ENCODE measurements around the gene WDR5.
A peak's percentile ranks its signal among the peaks of the same experiment; 100 is the strongest.

Gene WDR5

GRCh38 chr9:134180786-134181647 is 45.1 kb downstream of the WDR5 start:
- Histone ChIP-seq H3K9me3 (ENCODE audit: control insufficient read depth in 2 of 2, low read length in 2 of 2) (no peaks in the 10 kb centered on the region), H3K9ac (ENCODE audit: low read length in 2 of 2) (no peak overlapping the region), H3K36me3 (ENCODE audit: control insufficient read depth in 2 of 2, insufficient read depth in 2 of 2, low read length in 2 of 2) (no peaks in the 10 kb centered on the region), H3K4me3 (ENCODE audit: low read length in 2 of 2) (no peak overlapping the region), H3K27ac (ENCODE audit: low read length) (no peak overlapping the region), H3K27me3 (ENCODE audit: control insufficient read depth in 1 of 2, insufficient read depth in 2 of 2, low read length in 2 of 2) (peaks cover 7 to 10% of the 10 kb centered on the region in 2 donors), H3K4me1 (ENCODE audit: control insufficient read depth, insufficient read depth, low read length) (peaks cover 13% of the 10 kb centered on the region)

GRCh38 chr9:134181648-134182034 is 45.8 kb downstream of the WDR5 start:
- H3K4me3 ChIP-seq (ENCODE audit: low read length in 2 of 2), result no peak overlapping the region
- H3K36me3 ChIP-seq (ENCODE audit: control insufficient read depth in 2 of 2, insufficient read depth in 2 of 2, low read length in 2 of 2), result no peaks in the 10 kb centered on the region
- H3K27me3 ChIP-seq (ENCODE audit: control insufficient read depth in 1 of 2, insufficient read depth in 2 of 2, low read length in 2 of 2), result peaks cover 2 to 4% of the 10 kb centered on the region in 2 donors
- no peak overlapping the region for H3K27ac ChIP-seq (ENCODE audit: low read length)
- no peak overlapping the region for H3K9ac ChIP-seq (ENCODE audit: low read length in 2 of 2)
- no peaks in the 10 kb centered on the region for H3K9me3 ChIP-seq (ENCODE audit: control insufficient read depth in 2 of 2, low read length in 2 of 2)
- peaks cover 10% of the 10 kb centered on the region for H3K4me1 ChIP-seq (ENCODE audit: control insufficient read depth, insufficient read depth, low read length)

- no peaks in the 10 kb centered on the region for H3K9me3 ChIP-seq (ENCODE audit: control insufficient read depth in 2 of 2, low read length in 2 of 2)
- H3K27me3 ChIP-seq (ENCODE audit: control insufficient read depth in 1 of 2, insufficient read depth in 2 of 2, low read length in 2 of 2), result peaks cover 2 to 3% of the 10 kb centered on the region in 2 donors
- no peak overlapping the region for H3K4me3 ChIP-seq (ENCODE audit: low read length in 2 of 2)
- H3K4me1 ChIP-seq (ENCODE audit: control insufficient read depth, insufficient read depth, low read length), result peaks cover 11% of the 10 kb centered on the region
- H3K9ac ChIP-seq (ENCODE audit: low read length in 2 of 2), result no peak overlapping the region
- no peak overlapping the region for H3K27ac ChIP-seq (ENCODE audit: low read length)
- no peaks in the 10 kb centered on the region for H3K36me3 ChIP-seq (ENCODE audit: control insufficient read depth in 2 of 2, insufficient read depth in 2 of 2, low read length in 2 of 2)
These were observed 46.7 kb downstream of the WDR5 start for GRCh38 chr9:134182554-134183085.

- Histone ChIP-seq H3K36me3 (ENCODE audit: control insufficient read depth in 2 of 2, insufficient read depth in 2 of 2, low read length in 2 of 2) (no peaks in the 10 kb centered on the region), H3K27me3 (ENCODE audit: control insufficient read depth in 1 of 2, insufficient read depth in 2 of 2, low read length in 2 of 2) (no peaks in the 10 kb centered on the region), H3K9me3 (ENCODE audit: control insufficient read depth in 2 of 2, low read length in 2 of 2) (no peaks in the 10 kb centered on the region), H3K4me3 (ENCODE audit: low read length in 2 of 2) (no peak overlapping the region), H3K4me1 (ENCODE audit: control insufficient read depth, insufficient read depth, low read length) (peaks cover 20% of the 10 kb centered on the region), H3K27ac (ENCODE audit: low read length) (no peak overlapping the region), H3K9ac (ENCODE audit: low read length in 2 of 2) (no peak overlapping the region)
These were observed 49.7 kb downstream of the WDR5 start for GRCh38 chr9:134185536-134186011.

GRCh38 chr9:134186471-134187109 is 50.7 kb downstream of the WDR5 start:
- no peak overlapping the region for H3K27ac ChIP-seq (ENCODE audit: low read length)
- H3K9ac ChIP-seq (ENCODE audit: low read length in 2 of 2), result no peak overlapping the region
- peaks cover 20% of the 10 kb centered on the region for H3K4me1 ChIP-seq (ENCODE audit: control insufficient read depth, insufficient read depth, low read length)
- H3K27me3 ChIP-seq (ENCODE audit: control insufficient read depth in 1 of 2, insufficient read depth in 2 of 2, low read length in 2 of 2), result no peaks in the 10 kb centered on the region
- H3K4me3 ChIP-seq (ENCODE audit: low read length in 2 of 2), result no peak overlapping the region
- no peaks in the 10 kb centered on the region for H3K9me3 ChIP-seq (ENCODE audit: control insufficient read depth in 2 of 2, low read length in 2 of 2)
- H3K36me3 ChIP-seq (ENCODE audit: control insufficient read depth in 2 of 2, insufficient read depth in 2 of 2, low read length in 2 of 2), result no peaks in the 10 kb centered on the region

- no peaks in the 10 kb centered on the region for H3K36me3 ChIP-seq (ENCODE audit: control insufficient read depth in 2 of 2, insufficient read depth in 2 of 2, low read length in 2 of 2)
- H3K27ac ChIP-seq (ENCODE audit: low read length), result no peak overlapping the region
- H3K27me3 ChIP-seq (ENCODE audit: control insufficient read depth in 1 of 2, insufficient read depth in 2 of 2, low read length in 2 of 2), result no peaks in the 10 kb centered on the region
- no peaks in the 10 kb centered on the region for H3K9me3 ChIP-seq (ENCODE audit: control insufficient read depth in 2 of 2, low read length in 2 of 2)
- no peak overlapping the region for H3K9ac ChIP-seq (ENCODE audit: low read length in 2 of 2)
- H3K4me1 ChIP-seq (ENCODE audit: control insufficient read depth, insufficient read depth, low read length), result peaks cover 20% of the 10 kb centered on the region
- no peak overlapping the region for H3K4me3 ChIP-seq (ENCODE audit: low read length in 2 of 2)
These were observed 51.2 kb downstream of the WDR5 start for GRCh38 chr9:134187110-134187531.

GRCh38 chr9:134187891-134188385 is 52.1 kb downstream of the WDR5 start:
- Histone ChIP-seq H3K9ac (ENCODE audit: low read length in 2 of 2) (peak overlapping the region in 1 of 2 donors; percentile 9), H3K4me1 (ENCODE audit: control insufficient read depth, insufficient read depth, low read length) (peaks cover 20% of the 10 kb centered on the region), H3K36me3 (ENCODE audit: control insufficient read depth in 2 of 2, insufficient read depth in 2 of 2, low read length in 2 of 2) (no peaks in the 10 kb centered on the region), H3K9me3 (ENCODE audit: control insufficient read depth in 2 of 2, low read length in 2 of 2) (no peaks in the 10 kb centered on the region), H3K27me3 (ENCODE audit: control insufficient read depth in 1 of 2, insufficient read depth in 2 of 2, low read length in 2 of 2) (no peaks in the 10 kb centered on the region), H3K27ac (ENCODE audit: low read length) (no peak overlapping the region), H3K4me3 (ENCODE audit: low read length in 2 of 2) (no peak overlapping the region)

- Histone ChIP-seq H3K4me1 (ENCODE audit: control insufficient read depth, insufficient read depth, low read length) (peaks cover 20% of the 10 kb centered on the region), H3K27me3 (ENCODE audit: control insufficient read depth in 1 of 2, insufficient read depth in 2 of 2, low read length in 2 of 2) (no peaks in the 10 kb centered on the region), H3K4me3 (ENCODE audit: low read length in 2 of 2) (peak overlapping the region in 1 of 2 donors; percentile 29), H3K36me3 (ENCODE audit: control insufficient read depth in 2 of 2, insufficient read depth in 2 of 2, low read length in 2 of 2) (no peaks in the 10 kb centered on the region), H3K9ac (ENCODE audit: low read length in 2 of 2) (peak overlapping the region; percentile 5 to 51), H3K9me3 (ENCODE audit: control insufficient read depth in 2 of 2, low read length in 2 of 2) (no peaks in the 10 kb centered on the region), H3K27ac (ENCODE audit: low read length) (peak overlapping the region; percentile 41)
These were observed 52.7 kb downstream of the WDR5 start for GRCh38 chr9:134188386-134189144.

GRCh38 chr9:134189145-134189469 is 53.2 kb downstream of the WDR5 start:
- H3K4me1 ChIP-seq (ENCODE audit: control insufficient read depth, insufficient read depth, low read length), result peaks cover 20% of the 10 kb centered on the region
- no peaks in the 10 kb centered on the region for H3K9me3 ChIP-seq (ENCODE audit: control insufficient read depth in 2 of 2, low read length in 2 of 2)
- no peaks in the 10 kb centered on the region for H3K27me3 ChIP-seq (ENCODE audit: control insufficient read depth in 1 of 2, insufficient read depth in 2 of 2, low read length in 2 of 2)
- peak overlapping the region in 1 of 2 donors; percentile 29 for H3K4me3 ChIP-seq (ENCODE audit: low read length in 2 of 2)
- no peaks in the 10 kb centered on the region for H3K36me3 ChIP-seq (ENCODE audit: control insufficient read depth in 2 of 2, insufficient read depth in 2 of 2, low read length in 2 of 2)
- no peak overlapping the region for H3K9ac ChIP-seq (ENCODE audit: low read length in 2 of 2)
- H3K27ac ChIP-seq (ENCODE audit: low read length), result peak overlapping the region; percentile 41

GRCh38 chr9:134189470-134190231 is 53.8 kb downstream of the WDR5 start:
- no peak overlapping the region for H3K9ac ChIP-seq (ENCODE audit: low read length in 2 of 2)

More at GRCh38 chr9:134189470-134190231, 53.8 kb downstream of the WDR5 start:
- Histone ChIP-seq H3K27ac (ENCODE audit: low read length) (peak overlapping the region; percentile 41), H3K4me3 (ENCODE audit: low read length in 2 of 2) (peak overlapping the region in 1 of 2 donors; percentile 29), H3K27me3 (ENCODE audit: control insufficient read depth in 1 of 2, insufficient read depth in 2 of 2, low read length in 2 of 2) (no peaks in the 10 kb centered on the region), H3K4me1 (ENCODE audit: control insufficient read depth, insufficient read depth, low read length) (peaks cover 20% of the 10 kb centered on the region), H3K36me3 (ENCODE audit: control insufficient read depth in 2 of 2, insufficient read depth in 2 of 2, low read length in 2 of 2) (no peaks in the 10 kb centered on the region), H3K9me3 (ENCODE audit: control insufficient read depth in 2 of 2, low read length in 2 of 2) (no peaks in the 10 kb centered on the region)

Data from stomach smooth muscle (tissue), 2 donors.